BE2C (cell line): Measurements from ENCODE around the gene TLR9.

Experiments
- DNase-seq: peaks from one replicate; pipeline ENCODE4 v3.0.0-alpha.2; 2020
- H3K27me3 ChIP-seq: fragments of 250-450 bp; sonication (Bioruptor Pico); 2 replicates; pipeline ENCODE4 v1.5.1; 2020; ENCODE audit warnings: mild to moderate bottlenecking
- H3K36me3 ChIP-seq: fragments of 250-450 bp; sonication (Bioruptor Pico); 2 replicates; pipeline ENCODE4 v1.5.1; 2020; ENCODE audit warnings: mild to moderate bottlenecking
- H3K4me1 ChIP-seq: fragments of 250-450 bp; sonication (Bioruptor Pico); 2 replicates; pipeline ENCODE4 v1.5.1; 2020
- H3K4me3 ChIP-seq: 2 replicates; pipeline ENCODE4 v1.5.1; 2011; ENCODE audit warnings: low read depth, low read length
- H3K9me3 ChIP-seq: fragments of 250-450 bp; sonication (Bioruptor Pico); 2 replicates; pipeline ENCODE4 v1.5.1; 2020
- CTCF ChIP-seq: IDR thresholded peaks from 2 replicates; pipeline ENCODE4 v1.5.1; 2012; ENCODE audit warnings: mild to moderate bottlenecking, low read depth, low read length

TLR9 gene

DNA sequence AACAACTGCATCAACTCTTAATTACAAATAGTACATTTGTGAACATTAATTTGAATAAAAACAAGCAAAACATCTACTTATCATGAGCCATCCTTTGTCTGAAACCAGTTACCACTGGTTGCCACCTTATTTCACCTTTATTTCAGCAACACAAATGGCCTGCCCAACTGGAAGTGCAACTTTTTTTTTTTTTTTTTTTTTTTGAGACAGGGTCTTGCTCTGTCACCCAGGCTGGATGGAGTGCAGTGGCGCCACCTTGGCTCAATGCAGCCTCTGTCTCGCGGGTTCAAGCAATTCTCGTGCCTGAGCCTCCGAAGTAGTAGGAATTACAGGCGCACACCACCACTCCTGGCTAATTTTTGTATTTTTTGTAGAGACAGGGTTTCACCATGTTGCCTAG, 39.9 kb upstream of the TLR9 start:
- H3K4me1 ChIP-seq, result no peaks in the 10 kb centered on the region
- peaks cover 75% of the 10 kb centered on the region for H3K36me3 ChIP-seq
- no peaks in the 10 kb centered on the region for H3K27me3 ChIP-seq
- no peak for DNase-seq
- H3K4me3 ChIP-seq, result no peak overlapping the region
- no peak for TF ChIP-seq CTCF
- H3K9me3 ChIP-seq, result no peaks in the 10 kb centered on the region

- no peak for DNase-seq
- no peak for TF ChIP-seq CTCF
- Histone ChIP-seq H3K9me3 (no peaks in the 10 kb centered on the region), H3K4me3 (no peak overlapping the region), H3K4me1 (no peaks in the 10 kb centered on the region), H3K27me3 (no peaks in the 10 kb centered on the region), H3K36me3 (peaks cover 80% of the 10 kb centered on the region)
Measured at GRCh38 chr3:52262447-52262846, 37.0 kb upstream of the TLR9 start.

- no peak for TF ChIP-seq CTCF
Measured at GRCh38 chr3:52259448-52259847, 34.0 kb upstream of the TLR9 start.

GRCh38 chr3:52259035-52259434, 33.6 kb upstream of the TLR9 start:
- H3K36me3 ChIP-seq, result peaks cover 76% of the 10 kb centered on the region
- no peak for DNase-seq
- H3K4me1 ChIP-seq, result no peaks in the 10 kb centered on the region
- no peaks in the 10 kb centered on the region for H3K27me3 ChIP-seq
- H3K4me3 ChIP-seq, result no peak overlapping the region
- no peaks in the 10 kb centered on the region for H3K9me3 ChIP-seq
- no peak for TF ChIP-seq CTCF

More at GRCh38 chr3:52259448-52259847, 34.0 kb upstream of the TLR9 start:
- no peak for DNase-seq
- Histone ChIP-seq H3K4me3 (no peak overlapping the region), H3K27me3 (no peaks in the 10 kb centered on the region), H3K36me3 (peaks cover 74% of the 10 kb centered on the region), H3K9me3 (no peaks in the 10 kb centered on the region), H3K4me1 (no peaks in the 10 kb centered on the region)

DNA sequence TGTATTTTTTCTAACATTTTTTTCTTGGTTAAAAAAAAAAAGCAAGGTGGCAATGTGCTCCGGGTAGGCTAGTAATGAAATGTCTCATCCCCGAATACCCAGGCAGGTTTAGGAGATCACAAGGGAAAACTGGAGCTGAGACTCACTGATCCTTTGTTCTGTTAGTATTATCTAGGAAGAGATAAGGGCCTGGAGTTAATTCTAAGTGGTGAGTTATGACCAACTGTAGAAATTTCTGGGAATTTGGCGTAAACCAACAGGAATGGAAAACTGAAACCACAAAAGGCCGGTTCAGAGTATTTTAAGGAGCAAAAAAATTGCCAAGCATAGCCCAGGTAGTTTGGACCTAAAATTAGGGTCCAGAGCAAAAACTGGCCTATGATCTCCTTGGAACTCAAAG, 32.5 kb upstream of the TLR9 start:
- no peak for DNase-seq
- Histone ChIP-seq H3K4me1 (no peaks in the 10 kb centered on the region), H3K4me3 (no peak overlapping the region), H3K9me3 (no peaks in the 10 kb centered on the region), H3K36me3 (peaks cover 68% of the 10 kb centered on the region), H3K27me3 (no peaks in the 10 kb centered on the region)
- TF ChIP-seq CTCF, result no peak

DNA sequence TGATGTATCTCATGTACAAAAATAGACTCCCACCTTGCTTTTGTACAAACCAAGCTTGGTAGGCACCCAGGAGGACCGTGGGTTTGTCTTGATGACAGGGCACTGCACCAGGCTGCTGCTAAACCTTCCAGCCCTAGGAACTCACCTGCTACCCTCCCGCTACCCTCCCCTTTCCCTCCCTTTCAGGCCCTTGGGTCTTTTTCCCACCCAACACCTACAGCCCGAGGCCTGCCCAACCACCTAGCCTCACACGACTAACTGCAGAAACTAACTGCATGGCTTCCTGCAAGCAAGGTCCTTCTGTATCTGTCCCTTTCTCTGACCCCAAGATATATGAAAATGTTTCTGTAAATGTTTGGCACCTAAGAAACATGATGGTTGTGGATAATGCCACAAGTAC, 31.2 kb upstream of the TLR9 start:
- Histone ChIP-seq H3K27me3 (no peaks in the 10 kb centered on the region), H3K4me1 (no peaks in the 10 kb centered on the region), H3K36me3 (peaks cover 61% of the 10 kb centered on the region), H3K9me3 (no peaks in the 10 kb centered on the region), H3K4me3 (no peak overlapping the region)
- DNase-seq, result no peak
- TF ChIP-seq CTCF, result no peak
